Sigmoid colon (tissue), 7 donors: ENCODE measurements around the gene KCNJ6. TPM values are rescaled to one million over a fixed set of nuclear protein-coding genes. Genes with fewer than 3 reads are reported as not detected.

ENCODE experiments used
- DNase-seq: peaks from one replicate; pipeline ENCODE4 v3.0.0-alpha.2; 2019
- H3K27ac ChIP-seq, 4 donors: fragments of 200-600 bp; sonication (generic); one replicate each; pipeline ENCODE4 v1.5.1; 2016 to 2019; ENCODE audit warnings: mild to moderate bottlenecking in 1 of 4
- H3K27me3 ChIP-seq, 3 donors: fragments of 200-600 bp; sonication (generic); one replicate each; pipeline ENCODE4 v1.5.1; 2019; ENCODE audit warnings: mild to moderate bottlenecking in 1 of 3
- H3K36me3 ChIP-seq, 4 donors: fragments of 200-600 bp; sonication (generic); one replicate each; pipeline ENCODE4 v1.5.1; 2016 to 2019
- H3K4me1 ChIP-seq, 4 donors: fragments of 200-600 bp; sonication (generic); one replicate each; pipeline ENCODE4 v1.5.1; 2017 to 2019
- H3K4me3 ChIP-seq, 4 donors: fragments of 200-600 bp; sonication (generic); one replicate each; pipeline ENCODE4 v1.5.1; 2017 to 2019; ENCODE audit warnings: mild to moderate bottlenecking in 2 of 4, moderate library complexity in 1 of 4
- H3K9me3 ChIP-seq, 4 donors: fragments of 200-600 bp in 3 of 4; sonication (generic) in 3 of 4; one replicate each; pipeline versions ENCODE4 v1.5.1 to v1.6.1; 2013 to 2019
- CTCF ChIP-seq, 4 experiments: fragments of 450-650 bp in 3 of 4; fragments of 200-600 bp in 1 of 4; IDR thresholded peaks; one replicate each; pipeline ENCODE4 v1.5.1; 2016 to 2019; ENCODE audit warnings: antibody characterized with exemption in 4 of 4, mild to moderate bottlenecking in 3 of 4, moderate library complexity in 2 of 4
- EP300 ChIP-seq, 4 donors: sonication (generic); formaldehyde crosslinking; IDR thresholded peaks; one replicate each; pipeline ENCODE4 v1.6.1; 2017; ENCODE audit warnings: antibody characterized with exemption in 4 of 4
- POLR2A ChIP-seq, 2 donors: fragments of 450-650 bp; IDR thresholded peaks; one replicate each; pipeline ENCODE4 v1.6.1; 2016; ENCODE audit warnings: antibody characterized with exemption in 2 of 2, mild to moderate bottlenecking in 2 of 2, moderate library complexity in 2 of 2
- POLR2AphosphoS5 ChIP-seq, 4 donors: sonication (generic); formaldehyde crosslinking; IDR thresholded peaks; one replicate each; pipeline ENCODE4 v1.6.1; 2017; ENCODE audit warnings: antibody characterized with exemption in 4 of 4
- WGBS, 2 donors: extraction: QIAGEN DNeasy Blood & Tissue Kit; methylation state at CpG; one replicate each; pipeline ENCODE4 v1.1.7; 2013; 5-methylcytosine and 5-hydroxymethylcytosine counted together
- intact Hi-C: fragments of 100-400 bp; cut with DNase I; formaldehyde crosslinking; loops from one replicate; pipeline ENCODE4 v1.15.1; 2023
- polyA plus RNA-seq, 3 donors: library from polyadenylated mRNA; stranded (reverse); fragments of 200-250 nt; gene quantifications; one replicate each; pipeline ENCODE4 v1.2.3, GENCODE V29; 2013
- total RNA-seq, 4 donors: library from RNA; depleted of rRNA; stranded (reverse); fragments of >200 nt; gene quantifications; one replicate each; pipeline ENCODE4 v1.1.0, GENCODE V29; 2016
- donor health status: healthy with polysubstance abuse.
- donor health status: Bipolar disorder and iron deficiency.
- donor health status: healthy.

Gene KCNJ6
- total and polyA plus RNA-seq, 7 donors, result under 0.01 to 0.04 (median under 0.01) TPM; not detected in 2

GRCh38 chr21:37908691-37909090 lies 7.6 kb downstream of the KCNJ6 start:
- H3K4me3 ChIP-seq, result no peak overlapping the region
- H3K27me3 ChIP-seq, result peaks cover 0 to 13% (median 0%) of the 10 kb centered on the region in 3 donors
- DNase-seq, result no peak
- H3K27ac ChIP-seq, result no peak overlapping the region
- WGBS, 2 donors, result 84 to 85% methylated on average over 2 of the region's 2 CpGs
- TF ChIP-seq POLR2AphosphoS5 (IDR thresholded peaks at IDR 0.05) (no peak), EP300 (IDR thresholded peaks at IDR 0.05) (no peak), POLR2A (IDR thresholded peaks at IDR 0.05) (no peak), CTCF (IDR thresholded peaks at IDR 0.05) (no peak)
- no peaks in the 10 kb centered on the region for H3K9me3 ChIP-seq
- intact Hi-C loops, result no loop called here
- H3K4me1 ChIP-seq, result no peaks in the 10 kb centered on the region
- no peaks in the 10 kb centered on the region for H3K36me3 ChIP-seq

GRCh38 chr21:37907076-37907475 lies 9.2 kb downstream of the KCNJ6 start:
- 56 to 70% methylated on average over 4 of the region's 4 CpGs for WGBS, 2 donors
- intact Hi-C loops, result no loop called here
- H3K36me3 ChIP-seq, result no peaks in the 10 kb centered on the region

GRCh38 chr21:37905291-37905690 lies 11.0 kb downstream of the KCNJ6 start:
- intact Hi-C loops, result no loop called here
- Histone ChIP-seq H3K9me3 (no peaks in the 10 kb centered on the region), H3K27me3 (peaks cover 0 to 3% (median 0%) of the 10 kb centered on the region in 3 donors), H3K36me3 (no peaks in the 10 kb centered on the region), H3K4me1 (no peaks in the 10 kb centered on the region), H3K27ac (no peak overlapping the region), H3K4me3 (no peak overlapping the region)
- 92% methylated on average over 5 of the region's 5 CpGs for WGBS, 2 donors
- no peak for DNase-seq
- no peak for TF ChIP-seq POLR2AphosphoS5 (IDR thresholded peaks at IDR 0.05)
- no peak for TF ChIP-seq CTCF (IDR thresholded peaks at IDR 0.05)
- TF ChIP-seq EP300 (IDR thresholded peaks at IDR 0.05), result no peak
- TF ChIP-seq POLR2A (IDR thresholded peaks at IDR 0.05), result no peak

More at GRCh38 chr21:37907076-37907475, 9.2 kb downstream of the KCNJ6 start:
- Histone ChIP-seq H3K4me1 (no peaks in the 10 kb centered on the region), H3K27me3 (peaks cover 0 to 3% (median 0%) of the 10 kb centered on the region in 3 donors), H3K27ac (no peak overlapping the region), H3K4me3 (no peak overlapping the region), H3K9me3 (no peaks in the 10 kb centered on the region)
- DNase-seq, result no peak
- no peak for TF ChIP-seq CTCF (IDR thresholded peaks at IDR 0.05)
- no peak for TF ChIP-seq POLR2AphosphoS5 (IDR thresholded peaks at IDR 0.05)
- TF ChIP-seq POLR2A (IDR thresholded peaks at IDR 0.05), result no peak
- TF ChIP-seq EP300 (IDR thresholded peaks at IDR 0.05), result no peak

DNA sequence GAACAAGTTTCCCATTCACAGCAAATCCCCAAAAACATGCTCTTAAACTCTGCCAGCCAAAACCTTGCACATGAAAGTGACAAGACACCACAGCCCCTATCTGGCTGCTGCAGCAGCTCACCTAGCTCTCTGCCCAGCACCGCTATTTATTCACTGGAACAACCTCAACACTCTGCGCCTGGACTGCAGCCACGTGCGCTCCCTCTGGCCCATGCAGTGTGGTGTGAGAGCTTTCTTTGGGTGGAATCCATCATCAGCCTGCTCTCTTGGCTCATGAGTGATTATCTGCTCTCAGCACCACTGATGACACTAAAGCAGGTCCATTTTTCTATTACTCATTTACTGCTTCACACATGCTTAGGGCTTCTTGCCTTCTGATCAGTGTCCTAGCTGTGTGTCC lies 11.4 kb downstream of the KCNJ6 start:
- 74 to 77% methylated on average over 4 of the region's 4 CpGs for WGBS, 2 donors
- H3K4me3 ChIP-seq, result no peak overlapping the region
- H3K9me3 ChIP-seq, result no peaks in the 10 kb centered on the region
- DNase-seq, result no peak
- H3K4me1 ChIP-seq, result no peaks in the 10 kb centered on the region
- no peak overlapping the region for H3K27ac ChIP-seq
- H3K27me3 ChIP-seq, result peaks cover 0 to 3% (median 0%) of the 10 kb centered on the region in 3 donors
- intact Hi-C loops, result no loop called here
- no peak for TF ChIP-seq CTCF (IDR thresholded peaks at IDR 0.05)
- TF ChIP-seq POLR2A (IDR thresholded peaks at IDR 0.05), result no peak
- no peak for TF ChIP-seq POLR2AphosphoS5 (IDR thresholded peaks at IDR 0.05)
- no peak for TF ChIP-seq EP300 (IDR thresholded peaks at IDR 0.05)
- H3K36me3 ChIP-seq, result no peaks in the 10 kb centered on the region

- Histone ChIP-seq H3K36me3 (no peaks in the 10 kb centered on the region), H3K27ac (no peak overlapping the region), H3K9me3 (no peaks in the 10 kb centered on the region), H3K4me3 (no peak overlapping the region), H3K27me3 (peaks cover 0 to 3% (median 0%) of the 10 kb centered on the region in 3 donors), H3K4me1 (no peaks in the 10 kb centered on the region)
- 84 to 87% methylated on average over 2 of the region's 2 CpGs for WGBS, 2 donors
- no peak for DNase-seq
- intact Hi-C loops, result no loop called here
- TF ChIP-seq EP300 (IDR thresholded peaks at IDR 0.05) (no peak), CTCF (IDR thresholded peaks at IDR 0.05) (no peak), POLR2A (IDR thresholded peaks at IDR 0.05) (no peak), POLR2AphosphoS5 (IDR thresholded peaks at IDR 0.05) (no peak)
Measured at GRCh38 chr21:37903396-37903795, 12.9 kb downstream of the KCNJ6 start.
